Measurements from ENCODE around the gene TCF20. TPM values are rescaled to one million over a fixed set of nuclear protein-coding genes. Genes with fewer than 3 reads are reported as not detected.

Gene TCF20
- polyA plus RNA-seq, 1 of the 3 experiments (the other 2 are of a cell fraction) = 8.5 TPM

DNA sequence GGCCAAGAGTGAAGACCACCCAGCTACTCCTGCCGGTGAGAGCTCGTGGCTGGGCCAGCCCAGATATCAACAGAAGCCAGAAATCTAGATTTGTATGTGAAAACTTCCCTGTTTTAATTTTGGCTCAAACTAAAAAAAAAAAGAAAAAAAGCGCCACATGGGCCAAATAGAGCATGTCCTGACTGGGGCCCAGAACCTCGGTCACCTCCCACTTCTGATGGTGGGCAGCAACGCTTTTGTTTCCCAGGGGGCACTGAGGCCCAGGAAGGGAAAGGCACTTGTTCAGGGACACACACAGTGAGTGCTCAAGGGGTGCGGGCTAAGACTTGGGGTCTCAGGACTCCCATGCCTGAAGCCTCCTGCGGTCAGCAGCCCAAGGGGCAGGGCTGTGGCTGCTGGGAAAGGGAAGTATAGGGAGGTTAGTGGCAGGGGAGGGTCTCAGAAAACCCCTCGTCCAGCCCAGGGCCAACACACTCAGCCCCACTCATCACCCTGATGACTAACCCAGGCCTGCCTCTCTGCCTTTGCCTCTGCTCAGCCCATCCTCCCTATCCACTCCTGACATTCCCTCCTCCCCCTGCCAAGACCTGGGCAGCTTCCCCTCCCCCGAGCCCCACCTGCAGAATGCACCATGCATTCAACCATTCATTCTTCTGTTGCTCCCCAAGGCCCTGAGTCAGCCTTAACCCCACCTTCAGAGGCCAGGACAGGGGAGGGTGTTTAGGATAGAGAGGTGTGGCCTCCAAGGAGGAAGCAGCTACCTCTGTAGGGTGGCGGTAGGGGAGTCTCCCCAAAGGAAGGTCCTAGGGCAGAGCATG lies 30.0 kb upstream of the TCF20 start:
- Histone ChIP-seq H3K36me3 (replicated peaks in 1 of 2; ENCODE audit: control insufficient read depth in 1 of 2, insufficient read depth in 2 of 2, low read length in 1 of 2) (no peaks in the 10 kb centered on the region), H3K4me1 (ENCODE audit: control insufficient read depth in 1 of 2, insufficient read depth in 2 of 2, low read depth in 1 of 2, low read length in 1 of 2) (peaks cover 0 to 16% of the 10 kb centered on the region in 2 experiments; a peak in 2 of 4 replicates), H3K4me3 (ENCODE audit: low read depth in 2 of 2, low read length in 1 of 2) (no peak overlapping the region), H3K9me2 (no peaks in the 10 kb centered on the region), H3K9me3 (no peaks in the 10 kb centered on the region), H3F3A (replicated peaks; ENCODE audit: insufficient read depth) (no peaks in the 10 kb centered on the region), H3K79me2 (ENCODE audit: insufficient read depth) (no peaks in the 10 kb centered on the region), H3K9ac (no peak overlapping the region), H3K27me3 (ENCODE audit: insufficient read depth) (no peaks in the 10 kb centered on the region), H3K27ac (ENCODE audit: low read depth in 2 of 2, low read length in 1 of 2) (no peak overlapping the region), H4K20me1 (ENCODE audit: insufficient read depth) (no peaks in the 10 kb centered on the region), H2AFZ (ENCODE audit: low read depth) (no peak overlapping the region), H3K4me2 (no peak overlapping the region)
- TF ChIP-seq RCOR1 (IDR thresholded peaks at IDR 0.05; ENCODE audit: low read length) = no peak
- TF ChIP-seq GABPA (IDR thresholded peaks at IDR 0.05; ENCODE audit: low read depth) = no peak
- no peak for TF ChIP-seq GATA2 (CRISPR knock-in tag; IDR thresholded peaks at IDR 0.05)
- TF ChIP-seq NRF1 (IDR thresholded peaks at IDR 0.05; ENCODE audit: low read depth, low read length) = no peak
- POLR2A ChIA-PET = no interaction called here
- DNase-seq = no peak
- WGBS (ENCODE audit: low lambda C conversion rate) = 86% methylated on average over 9 of the region's 10 CpGs
- CTCF ChIA-PET = no interaction called here

GRCh38 chr22:42299586-42300258 lies 29.3 kb upstream of the TCF20 start:
- Histone ChIP-seq H3K36me3 (replicated peaks in 1 of 2; ENCODE audit: control insufficient read depth in 1 of 2, insufficient read depth in 2 of 2, low read length in 1 of 2) (no peaks in the 10 kb centered on the region), H3K9me2 (no peaks in the 10 kb centered on the region), H3K79me2 (ENCODE audit: insufficient read depth) (no peaks in the 10 kb centered on the region), H3K27me3 (ENCODE audit: insufficient read depth) (no peaks in the 10 kb centered on the region), H3K27ac (ENCODE audit: low read depth in 2 of 2, low read length in 1 of 2) (no peak overlapping the region), H2AFZ (ENCODE audit: low read depth) (no peak overlapping the region), H3K4me3 (ENCODE audit: low read depth in 2 of 2, low read length in 1 of 2) (no peak overlapping the region), H3K9me3 (no peaks in the 10 kb centered on the region), H4K20me1 (ENCODE audit: insufficient read depth) (no peaks in the 10 kb centered on the region), H3F3A (replicated peaks; ENCODE audit: insufficient read depth) (no peaks in the 10 kb centered on the region), H3K4me2 (no peak overlapping the region), H3K4me1 (ENCODE audit: control insufficient read depth in 1 of 2, insufficient read depth in 2 of 2, low read depth in 1 of 2, low read length in 1 of 2) (peaks cover 0 to 16% of the 10 kb centered on the region in 2 experiments; a peak in 2 of 4 replicates), H3K9ac (no peak overlapping the region)
- no peak for DNase-seq
- CTCF ChIA-PET = interaction anchor here (0.6 kb wide), 1 partner anchor 142 kb away, joined by 3 read pairs; no protein-coding TSS in a partner anchor
- WGBS (ENCODE audit: low lambda C conversion rate) = 85% methylated on average over 18 of the region's 19 CpGs
- TF ChIP-seq MEF2A (IDR thresholded peaks at IDR 0.05; ENCODE audit: borderline replicate concordance, low read depth) = no peak
- TF ChIP-seq ZBTB33 (IDR thresholded peaks at IDR 0.05; ENCODE audit: borderline replicate concordance, low read depth) = no peak
- TF ChIP-seq, protein P1, sequence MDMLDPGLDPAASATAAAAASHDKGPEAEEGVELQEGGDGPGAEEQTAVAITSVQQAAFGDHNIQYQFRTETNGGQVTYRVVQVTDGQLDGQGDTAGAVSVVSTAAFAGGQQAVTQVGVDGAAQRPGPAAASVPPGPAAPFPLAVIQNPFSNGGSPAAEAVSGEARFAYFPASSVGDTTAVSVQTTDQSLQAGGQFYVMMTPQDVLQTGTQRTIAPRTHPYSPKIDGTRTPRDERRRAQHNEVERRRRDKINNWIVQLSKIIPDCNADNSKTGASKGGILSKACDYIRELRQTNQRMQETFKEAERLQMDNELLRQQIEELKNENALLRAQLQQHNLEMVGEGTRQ (IDR thresholded peaks at IDR 0.05; ENCODE audit: borderline replicate concordance, low read depth, low read length) = no peak
- no peak for TF ChIP-seq EP300 (IDR thresholded peaks at IDR 0.05; ENCODE audit: borderline replicate concordance in 1 of 2, low read depth in 1 of 2, low read length in 1 of 2)
- TF ChIP-seq RAD21 (IDR thresholded peaks at IDR 0.05; ENCODE audit: low read length) = no peak
- TF ChIP-seq TCF12 (IDR thresholded peaks at IDR 0.05) = no peak
- TF ChIP-seq, protein P2, sequence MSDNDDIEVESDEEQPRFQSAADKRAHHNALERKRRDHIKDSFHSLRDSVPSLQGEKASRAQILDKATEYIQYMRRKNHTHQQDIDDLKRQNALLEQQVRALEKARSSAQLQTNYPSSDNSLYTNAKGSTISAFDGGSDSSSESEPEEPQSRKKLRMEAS (IDR thresholded peaks at IDR 0.05; ENCODE audit: low read depth) = no peak
- TF ChIP-seq EZH2phosphoT487 (IDR thresholded peaks at IDR 0.05; ENCODE audit: borderline replicate concordance, low read depth) = no peak
- POLR2A ChIA-PET = no interaction called here

Data from SK-N-SH (cell line).